Choroid plexus epithelial cell (primary cell): ENCODE results near the gene RIN3.

Source experiments
- DNase-seq: peaks from one replicate; pipeline ENCODE4 v3.0.0-alpha.2; 2010; ENCODE audit warnings: low read depth
- H3K4me3 ChIP-seq: 2 replicates; pipeline ENCODE4 v1.5.1; 2011; ENCODE audit warnings: low read depth, mild to moderate bottlenecking, control low read depth, low read length, moderate library complexity
- TF ChIP-seq, protein P1 (sequence below): conservative IDR thresholded peaks from 2 replicates; pipeline ENCODE4 v1.5.1; 2011; ENCODE audit warnings: low read depth, mild to moderate bottlenecking, control low read depth, inconsistent platforms, low read length, moderate library complexity

The RIN3 gene

GRCh38 chr14:92568621-92569479, 55.3 kb downstream of the RIN3 start:
- TF ChIP-seq, protein P1, sequence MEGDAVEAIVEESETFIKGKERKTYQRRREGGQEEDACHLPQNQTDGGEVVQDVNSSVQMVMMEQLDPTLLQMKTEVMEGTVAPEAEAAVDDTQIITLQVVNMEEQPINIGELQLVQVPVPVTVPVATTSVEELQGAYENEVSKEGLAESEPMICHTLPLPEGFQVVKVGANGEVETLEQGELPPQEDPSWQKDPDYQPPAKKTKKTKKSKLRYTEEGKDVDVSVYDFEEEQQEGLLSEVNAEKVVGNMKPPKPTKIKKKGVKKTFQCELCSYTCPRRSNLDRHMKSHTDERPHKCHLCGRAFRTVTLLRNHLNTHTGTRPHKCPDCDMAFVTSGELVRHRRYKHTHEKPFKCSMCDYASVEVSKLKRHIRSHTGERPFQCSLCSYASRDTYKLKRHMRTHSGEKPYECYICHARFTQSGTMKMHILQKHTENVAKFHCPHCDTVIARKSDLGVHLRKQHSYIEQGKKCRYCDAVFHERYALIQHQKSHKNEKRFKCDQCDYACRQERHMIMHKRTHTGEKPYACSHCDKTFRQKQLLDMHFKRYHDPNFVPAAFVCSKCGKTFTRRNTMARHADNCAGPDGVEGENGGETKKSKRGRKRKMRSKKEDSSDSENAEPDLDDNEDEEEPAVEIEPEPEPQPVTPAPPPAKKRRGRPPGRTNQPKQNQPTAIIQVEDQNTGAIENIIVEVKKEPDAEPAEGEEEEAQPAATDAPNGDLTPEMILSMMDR = no peak
- H3K4me3 ChIP-seq = no peak overlapping the region
- no peak for DNase-seq

DNA sequence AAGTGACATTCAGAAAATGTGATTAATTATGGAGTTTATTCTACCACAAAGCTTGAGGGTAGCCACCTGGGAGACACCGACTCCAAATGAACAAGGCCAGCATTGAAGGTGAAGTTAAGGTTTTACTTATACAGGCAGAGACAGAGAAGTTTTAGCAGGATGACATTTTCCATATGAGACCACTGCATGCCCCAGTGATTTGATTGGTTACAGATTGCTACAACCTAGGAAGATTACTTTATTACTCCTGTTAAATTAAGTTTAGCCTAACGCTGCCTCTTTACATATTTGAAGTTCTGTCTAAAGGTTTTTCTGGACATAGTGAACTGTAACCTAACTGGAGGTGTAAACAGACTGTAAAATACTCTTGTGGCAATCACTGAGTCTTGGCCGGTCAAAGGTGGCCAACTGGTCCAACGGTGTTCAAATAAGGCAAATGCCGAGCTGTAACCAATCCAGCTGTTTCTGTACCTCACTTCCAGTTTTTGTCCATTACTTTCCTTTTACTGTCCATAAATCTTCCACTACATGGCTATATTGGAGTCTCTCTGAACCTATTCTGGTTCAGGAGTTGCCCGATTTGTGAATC, 57.2 kb downstream of the RIN3 start:
- TF ChIP-seq, protein P1 = no peak
- no peak for DNase-seq
- no peak overlapping the region for H3K4me3 ChIP-seq

DNA sequence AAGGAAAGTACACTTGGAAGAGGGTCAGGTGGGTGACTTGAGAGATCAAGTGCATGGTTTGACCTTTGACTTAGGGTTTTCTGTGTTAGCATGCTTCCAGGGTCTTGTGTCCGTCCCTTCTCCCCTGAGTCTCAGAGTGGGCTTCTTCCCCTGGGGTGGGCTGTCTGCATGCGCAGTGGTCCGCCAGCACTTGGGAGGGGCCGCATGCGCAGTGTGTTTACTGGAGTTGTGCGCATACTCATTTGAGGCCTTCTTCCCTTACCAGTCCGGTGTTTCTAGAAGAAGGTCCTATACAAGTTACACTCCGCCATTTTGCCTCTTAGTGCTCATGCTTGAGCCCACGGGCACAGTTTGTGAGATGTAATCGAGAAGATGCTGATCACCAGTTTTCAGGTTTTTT, 58.5 kb downstream of the RIN3 start:
- DNase-seq = no peak
- H3K4me3 ChIP-seq = no peak overlapping the region
- TF ChIP-seq, protein P1 = no peak

DNA sequence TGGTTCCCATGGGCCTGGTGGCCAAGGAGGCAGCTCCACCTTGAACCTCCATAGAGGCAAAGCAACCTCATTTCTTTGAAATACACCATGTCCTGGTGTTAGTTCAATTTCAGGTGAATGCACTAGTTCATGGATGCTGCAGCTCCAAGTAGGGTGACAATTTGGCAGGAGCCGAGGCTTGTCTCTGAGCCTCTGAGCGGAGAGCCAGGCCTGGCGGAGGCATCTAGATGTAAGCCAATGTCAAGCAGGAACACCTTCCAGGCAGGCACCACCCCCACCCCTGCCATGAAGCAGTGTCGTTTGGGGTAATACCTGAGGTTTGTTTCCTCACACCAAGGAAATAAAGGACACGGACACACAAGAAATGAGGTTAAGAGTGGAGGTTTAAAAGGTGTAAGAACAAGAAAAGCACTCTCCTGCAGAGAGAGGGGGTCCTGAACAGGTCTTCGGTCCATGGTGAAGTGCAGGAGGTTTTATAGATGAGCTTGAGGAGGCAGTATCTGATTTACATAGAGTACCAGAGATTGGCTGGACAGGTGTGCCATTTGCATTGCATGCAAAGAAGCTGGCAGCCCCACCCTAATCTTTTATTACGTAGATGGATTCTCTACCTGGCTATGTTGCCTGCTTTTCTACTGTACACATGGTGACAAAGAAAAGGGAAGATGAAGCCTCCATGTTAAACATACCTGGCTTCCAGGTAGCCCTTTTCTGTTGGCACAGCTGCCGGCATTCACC, 60.3 kb downstream of the RIN3 start:
- no peak for DNase-seq
- TF ChIP-seq, protein P1 = no peak
- H3K4me3 ChIP-seq = no peak overlapping the region

DNA sequence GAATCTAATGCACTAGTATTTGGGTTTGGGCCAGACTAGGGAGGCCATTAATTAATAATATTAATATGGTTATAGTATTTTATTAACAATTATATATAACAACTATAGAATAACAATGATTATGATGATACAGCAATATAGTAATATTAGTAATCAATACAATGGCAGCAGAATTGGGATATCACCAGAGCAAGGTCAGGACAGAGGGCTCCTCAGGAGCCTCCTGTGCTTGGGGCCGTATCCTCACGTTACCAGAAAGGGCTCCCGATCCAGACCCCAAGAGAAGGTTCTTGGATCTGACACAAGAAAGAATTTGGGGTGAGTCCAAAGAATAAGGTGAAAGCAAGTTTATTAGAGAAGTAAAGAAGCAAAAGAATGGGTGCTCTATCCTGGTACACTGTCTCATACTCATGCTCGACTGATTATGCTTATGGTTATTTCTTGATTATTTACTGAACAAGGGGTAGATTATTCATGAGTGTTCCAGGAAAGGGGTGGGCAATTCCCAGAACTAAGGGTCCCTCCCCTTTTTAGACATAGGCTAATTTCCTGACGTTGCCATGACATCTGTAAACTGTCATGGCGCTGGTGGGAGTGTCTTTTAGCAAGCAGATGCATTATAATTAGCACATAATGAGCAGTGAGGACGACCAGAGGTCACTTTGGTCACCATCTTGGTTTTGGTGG, 61.6 kb downstream of the RIN3 start:
- no peak for DNase-seq
- TF ChIP-seq, protein P1 = no peak
- H3K4me3 ChIP-seq = no peak overlapping the region

- TF ChIP-seq, protein P1 = no peak
- DNase-seq = no peak
- no peak overlapping the region for H3K4me3 ChIP-seq
Observed at GRCh38 chr14:92575748-92576303, 62.2 kb downstream of the RIN3 start.
